ENCODE measurements around the gene C10orf71.

C10orf71 gene

DNA sequence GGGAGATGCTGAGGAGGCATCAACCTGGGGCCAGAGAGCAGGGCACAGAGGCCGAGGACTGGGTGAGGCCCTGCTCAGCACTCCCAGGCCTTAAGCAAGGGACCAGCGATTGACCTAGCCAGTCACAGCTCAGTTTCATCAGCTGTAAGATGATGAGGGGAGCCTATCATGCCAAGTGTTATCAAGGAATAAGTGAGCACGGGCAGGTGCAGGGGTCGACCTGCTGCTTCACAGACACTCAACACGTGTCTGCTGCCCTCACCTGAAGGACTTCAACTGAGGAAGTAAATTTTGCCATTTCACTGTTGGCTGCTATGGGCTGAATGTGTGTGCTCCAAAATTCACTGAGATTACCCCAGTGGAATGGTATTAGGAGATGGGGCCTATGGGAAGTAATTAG, 9.9 kb downstream of the C10orf71 start:
- TF ChIP-seq OSR1 (CRISPR knock-in tag; IDR thresholded peaks at IDR 0.05) (no peak), TOX (CRISPR knock-in tag; IDR thresholded peaks at IDR 0.05; ENCODE audit: borderline replicate concordance) (no peak), GLIS3 (CRISPR knock-in tag; IDR thresholded peaks at IDR 0.05) (no peak), PPARA (CRISPR knock-in tag; IDR thresholded peaks at IDR 0.05; ENCODE audit: borderline replicate concordance) (no peak), TCF4 (CRISPR knock-in tag; IDR thresholded peaks at IDR 0.05; ENCODE audit: borderline replicate concordance) (no peak), ZNF565 (CRISPR knock-in tag; conservative IDR thresholded peaks at IDR 0.05; ENCODE audit: low read depth) (no peak), ARNTL (CRISPR knock-in tag; IDR thresholded peaks at IDR 0.05; ENCODE audit: borderline replicate concordance, low read depth) (no peak)
- TF ChIP-seq, protein P1, sequence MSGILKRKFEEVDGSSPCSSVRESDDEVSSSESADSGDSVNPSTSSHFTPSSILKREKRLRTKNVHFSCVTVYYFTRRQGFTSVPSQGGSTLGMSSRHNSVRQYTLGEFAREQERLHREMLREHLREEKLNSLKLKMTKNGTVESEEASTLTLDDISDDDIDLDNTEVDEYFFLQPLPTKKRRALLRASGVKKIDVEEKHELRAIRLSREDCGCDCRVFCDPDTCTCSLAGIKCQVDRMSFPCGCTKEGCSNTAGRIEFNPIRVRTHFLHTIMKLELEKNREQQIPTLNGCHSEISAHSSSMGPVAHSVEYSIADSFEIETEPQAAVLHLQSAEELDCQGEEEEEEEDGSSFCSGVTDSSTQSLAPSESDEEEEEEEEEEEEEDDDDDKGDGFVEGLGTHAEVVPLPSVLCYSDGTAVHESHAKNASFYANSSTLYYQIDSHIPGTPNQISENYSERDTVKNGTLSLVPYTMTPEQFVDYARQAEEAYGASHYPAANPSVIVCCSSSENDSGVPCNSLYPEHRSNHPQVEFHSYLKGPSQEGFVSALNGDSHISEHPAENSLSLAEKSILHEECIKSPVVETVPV (CRISPR knock-in tag; IDR thresholded peaks at IDR 0.05) = no peak
- TF ChIP-seq, protein P2, sequence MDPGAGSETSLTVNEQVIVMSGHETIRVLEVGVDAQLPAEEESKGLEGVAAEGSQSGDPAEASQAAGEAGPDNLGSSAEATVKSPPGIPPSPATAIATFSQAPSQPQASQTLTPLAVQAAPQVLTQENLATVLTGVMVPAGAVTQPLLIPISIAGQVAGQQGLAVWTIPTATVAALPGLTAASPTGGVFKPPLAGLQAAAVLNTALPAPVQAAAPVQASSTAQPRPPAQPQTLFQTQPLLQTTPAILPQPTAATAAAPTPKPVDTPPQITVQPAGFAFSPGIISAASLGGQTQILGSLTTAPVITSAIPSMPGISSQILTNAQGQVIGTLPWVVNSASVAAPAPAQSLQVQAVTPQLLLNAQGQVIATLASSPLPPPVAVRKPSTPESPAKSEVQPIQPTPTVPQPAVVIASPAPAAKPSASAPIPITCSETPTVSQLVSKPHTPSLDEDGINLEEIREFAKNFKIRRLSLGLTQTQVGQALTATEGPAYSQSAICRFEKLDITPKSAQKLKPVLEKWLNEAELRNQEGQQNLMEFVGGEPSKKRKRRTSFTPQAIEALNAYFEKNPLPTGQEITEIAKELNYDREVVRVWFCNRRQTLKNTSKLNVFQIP (CRISPR knock-in tag; IDR thresholded peaks at IDR 0.05; ENCODE audit: borderline replicate concordance, low read depth) = no peak
- TF ChIP-seq, protein P3, sequence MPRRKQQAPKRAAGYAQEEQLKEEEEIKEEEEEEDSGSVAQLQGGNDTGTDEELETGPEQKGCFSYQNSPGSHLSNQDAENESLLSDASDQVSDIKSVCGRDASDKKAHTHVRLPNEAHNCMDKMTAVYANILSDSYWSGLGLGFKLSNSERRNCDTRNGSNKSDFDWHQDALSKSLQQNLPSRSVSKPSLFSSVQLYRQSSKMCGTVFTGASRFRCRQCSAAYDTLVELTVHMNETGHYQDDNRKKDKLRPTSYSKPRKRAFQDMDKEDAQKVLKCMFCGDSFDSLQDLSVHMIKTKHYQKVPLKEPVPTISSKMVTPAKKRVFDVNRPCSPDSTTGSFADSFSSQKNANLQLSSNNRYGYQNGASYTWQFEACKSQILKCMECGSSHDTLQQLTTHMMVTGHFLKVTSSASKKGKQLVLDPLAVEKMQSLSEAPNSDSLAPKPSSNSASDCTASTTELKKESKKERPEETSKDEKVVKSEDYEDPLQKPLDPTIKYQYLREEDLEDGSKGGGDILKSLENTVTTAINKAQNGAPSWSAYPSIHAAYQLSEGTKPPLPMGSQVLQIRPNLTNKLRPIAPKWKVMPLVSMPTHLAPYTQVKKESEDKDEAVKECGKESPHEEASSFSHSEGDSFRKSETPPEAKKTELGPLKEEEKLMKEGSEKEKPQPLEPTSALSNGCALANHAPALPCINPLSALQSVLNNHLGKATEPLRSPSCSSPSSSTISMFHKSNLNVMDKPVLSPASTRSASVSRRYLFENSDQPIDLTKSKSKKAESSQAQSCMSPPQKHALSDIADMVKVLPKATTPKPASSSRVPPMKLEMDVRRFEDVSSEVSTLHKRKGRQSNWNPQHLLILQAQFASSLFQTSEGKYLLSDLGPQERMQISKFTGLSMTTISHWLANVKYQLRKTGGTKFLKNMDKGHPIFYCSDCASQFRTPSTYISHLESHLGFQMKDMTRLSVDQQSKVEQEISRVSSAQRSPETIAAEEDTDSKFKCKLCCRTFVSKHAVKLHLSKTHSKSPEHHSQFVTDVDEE (CRISPR knock-in tag; IDR thresholded peaks at IDR 0.05) = no peak
- ATAC-seq = no peak

DNA sequence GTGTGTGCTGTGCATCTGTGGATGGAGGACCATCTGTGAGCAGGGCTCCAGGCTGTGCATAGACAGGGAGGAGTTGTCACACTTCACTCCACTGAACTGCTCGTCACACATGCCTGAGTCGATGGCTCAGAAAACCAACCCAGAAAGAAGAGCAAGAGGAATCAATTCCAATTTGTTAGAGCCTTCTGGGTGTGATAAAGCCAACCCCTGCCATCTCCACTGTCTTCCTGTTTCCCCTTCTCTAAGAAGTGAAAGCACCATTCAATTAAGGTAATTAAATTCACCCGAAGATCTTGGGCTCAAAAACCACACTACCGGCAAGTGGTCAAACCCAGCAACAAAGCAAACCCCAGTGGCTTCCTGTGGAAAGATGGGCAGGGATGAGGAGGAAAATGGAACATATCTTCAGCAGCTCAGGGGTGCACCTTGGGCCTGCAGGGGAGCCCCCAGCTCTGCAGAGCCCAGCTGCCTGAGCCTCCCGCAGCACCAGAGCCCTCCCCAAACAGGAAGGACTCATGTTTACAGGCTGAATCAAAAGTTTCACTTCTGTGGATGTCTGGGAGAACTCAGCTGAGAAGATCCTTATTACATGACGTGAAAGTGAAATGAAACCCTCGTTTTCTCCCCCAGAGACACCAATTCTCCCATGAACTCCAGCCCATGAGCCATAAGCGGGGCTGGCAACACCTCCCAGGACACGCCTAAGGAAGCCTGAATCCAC, 10.9 kb downstream of the C10orf71 start:
- no peak for ATAC-seq
- TF ChIP-seq ZFP3 (CRISPR knock-in tag; IDR thresholded peaks at IDR 0.05) = no peak
- TF ChIP-seq OSR1 (CRISPR knock-in tag; IDR thresholded peaks at IDR 0.05) = no peak
- TF ChIP-seq, protein P4, sequence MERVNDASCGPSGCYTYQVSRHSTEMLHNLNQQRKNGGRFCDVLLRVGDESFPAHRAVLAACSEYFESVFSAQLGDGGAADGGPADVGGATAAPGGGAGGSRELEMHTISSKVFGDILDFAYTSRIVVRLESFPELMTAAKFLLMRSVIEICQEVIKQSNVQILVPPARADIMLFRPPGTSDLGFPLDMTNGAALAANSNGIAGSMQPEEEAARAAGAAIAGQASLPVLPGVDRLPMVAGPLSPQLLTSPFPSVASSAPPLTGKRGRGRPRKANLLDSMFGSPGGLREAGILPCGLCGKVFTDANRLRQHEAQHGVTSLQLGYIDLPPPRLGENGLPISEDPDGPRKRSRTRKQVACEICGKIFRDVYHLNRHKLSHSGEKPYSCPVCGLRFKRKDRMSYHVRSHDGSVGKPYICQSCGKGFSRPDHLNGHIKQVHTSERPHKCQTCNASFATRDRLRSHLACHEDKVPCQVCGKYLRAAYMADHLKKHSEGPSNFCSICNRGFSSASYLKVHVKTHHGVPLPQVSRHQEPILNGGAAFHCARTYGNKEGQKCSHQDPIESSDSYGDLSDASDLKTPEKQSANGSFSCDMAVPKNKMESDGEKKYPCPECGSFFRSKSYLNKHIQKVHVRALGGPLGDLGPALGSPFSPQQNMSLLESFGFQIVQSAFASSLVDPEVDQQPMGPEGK (CRISPR knock-in tag; IDR thresholded peaks at IDR 0.05; ENCODE audit: borderline replicate concordance) = no peak
- TF ChIP-seq, protein P3 (CRISPR knock-in tag; IDR thresholded peaks at IDR 0.05) = no peak
- TF ChIP-seq, protein P5, sequence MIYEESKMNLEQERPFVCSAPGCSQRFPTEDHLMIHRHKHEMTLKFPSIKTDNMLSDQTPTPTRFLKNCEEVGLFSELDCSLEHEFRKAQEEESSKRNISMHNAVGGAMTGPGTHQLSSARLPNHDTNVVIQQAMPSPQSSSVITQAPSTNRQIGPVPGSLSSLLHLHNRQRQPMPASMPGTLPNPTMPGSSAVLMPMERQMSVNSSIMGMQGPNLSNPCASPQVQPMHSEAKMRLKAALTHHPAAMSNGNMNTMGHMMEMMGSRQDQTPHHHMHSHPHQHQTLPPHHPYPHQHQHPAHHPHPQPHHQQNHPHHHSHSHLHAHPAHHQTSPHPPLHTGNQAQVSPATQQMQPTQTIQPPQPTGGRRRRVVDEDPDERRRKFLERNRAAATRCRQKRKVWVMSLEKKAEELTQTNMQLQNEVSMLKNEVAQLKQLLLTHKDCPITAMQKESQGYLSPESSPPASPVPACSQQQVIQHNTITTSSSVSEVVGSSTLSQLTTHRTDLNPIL (CRISPR knock-in tag; IDR thresholded peaks at IDR 0.05; ENCODE audit: low read depth) = no peak
- no peak for TF ChIP-seq SNAI2 (CRISPR knock-in tag; IDR thresholded peaks at IDR 0.05)
- TF ChIP-seq ZNF70 (CRISPR knock-in tag; IDR thresholded peaks at IDR 0.05) = no peak
- TF ChIP-seq, protein P1 (CRISPR knock-in tag; IDR thresholded peaks at IDR 0.05) = no peak

Data from SK-N-SH treated with all-trans-retinoic acid at 6 μM for 48 hours (cell line).